GM12864 (cell line): ENCODE results near the gene NEXN.

Experiments used
- DNase-seq: peaks from one replicate; pipeline ENCODE4 v3.0.0-alpha.2; 2011; ENCODE audit warnings: low read depth
- H3K4me3 ChIP-seq: 2 replicates; pipeline ENCODE4 v1.5.1; 2011; ENCODE audit warnings: mild to moderate bottlenecking, low read depth, low read length, control low read depth
- CTCF ChIP-seq: IDR thresholded peaks from 2 replicates; pipeline ENCODE4 v1.5.1; 2011; ENCODE audit warnings: low read depth, mild to moderate bottlenecking, moderate library complexity, low read length, control low read depth, inconsistent platforms; ENCODE audit errors: missing control alignments

Gene NEXN

GRCh38 chr1:77881061-77881460 lies 7.4 kb upstream of the NEXN start:
- DNase-seq = no peak
- TF ChIP-seq CTCF = no peak
- no peak overlapping the region for H3K4me3 ChIP-seq

GRCh38 chr1:77882411-77882810 lies 6.0 kb upstream of the NEXN start:
- TF ChIP-seq CTCF = no peak
- no peak overlapping the region for H3K4me3 ChIP-seq
- DNase-seq = no peak

- no peak for DNase-seq
- no peak for TF ChIP-seq CTCF
- H3K4me3 ChIP-seq = peak overlapping the region; percentile 56
Observed at GRCh38 chr1:77888781-77889642, 588 bp downstream of the NEXN start.

GRCh38 chr1:77889671-77890070 lies 1.2 kb downstream of the NEXN start:
- H3K4me3 ChIP-seq = no peak overlapping the region
- no peak for TF ChIP-seq CTCF
- no peak for DNase-seq

GRCh38 chr1:77891200-77891599 lies 2.8 kb downstream of the NEXN start:
- no peak overlapping the region for H3K4me3 ChIP-seq
- TF ChIP-seq CTCF = no peak
- DNase-seq = no peak

- no peak for TF ChIP-seq CTCF
- DNase-seq = no peak
- no peak overlapping the region for H3K4me3 ChIP-seq
Observed at GRCh38 chr1:77899647-77900320, 11.4 kb downstream of the NEXN start.
